ENCODE results near the gene DOCK1.
A peak's percentile ranks its signal among the peaks of the same experiment; 100 is the strongest.

The DOCK1 gene

DNA sequence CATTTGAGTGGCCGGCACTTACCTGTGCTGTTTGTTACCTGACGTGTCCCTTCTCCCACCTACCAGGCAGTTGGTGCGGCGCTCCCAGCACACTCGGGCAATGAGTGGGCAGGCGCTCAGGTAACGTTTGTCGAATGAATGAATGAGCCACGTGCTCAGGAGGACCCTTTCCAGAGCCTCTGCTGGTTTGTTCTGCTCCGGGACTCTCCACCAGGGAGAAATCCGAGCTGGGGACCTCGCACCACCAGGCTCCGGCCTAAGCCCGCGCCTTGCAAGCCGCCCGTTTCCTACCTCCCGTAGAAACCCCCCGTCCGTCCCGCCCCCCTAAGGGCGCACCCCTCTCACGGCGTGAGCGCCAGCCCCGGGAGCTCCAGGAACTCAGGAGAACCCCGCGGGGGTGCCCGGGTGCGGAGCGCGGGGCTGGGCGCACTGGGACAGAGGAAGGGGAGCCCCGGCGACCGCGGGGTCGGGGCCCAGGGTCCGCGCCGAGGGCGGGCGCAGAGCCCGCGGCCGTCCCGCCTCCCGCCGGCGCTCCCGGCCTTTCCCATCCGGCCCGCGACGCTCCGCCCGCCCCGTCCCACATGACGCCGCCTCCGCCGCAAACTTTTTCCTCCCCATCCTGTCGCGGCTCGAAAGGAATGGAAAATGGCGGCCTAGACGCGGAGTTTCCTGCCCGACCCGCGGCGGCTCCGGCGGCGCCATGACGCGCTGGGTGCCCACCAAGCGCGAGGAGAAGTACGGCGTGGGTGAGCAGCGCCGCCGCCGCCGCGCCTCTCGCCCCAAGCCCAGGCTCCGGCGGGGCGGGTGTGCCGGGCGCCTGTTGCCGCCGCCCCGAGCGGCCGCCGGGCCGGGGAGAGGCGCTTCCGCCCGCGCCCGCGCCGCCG lies at the start of gene DOCK1:
Gene DOCK1 (plus strand): TSS at position 611 of the 884 bp plus-strand sequence. CDS start 90 bp downstream, at position 701.
- Histone ChIP-seq H3K27me3 (ENCODE audit: control insufficient read depth in 1 of 2, insufficient read depth in 2 of 2, low read length in 2 of 2) (no peaks in the 10 kb centered on the region), H3K27ac (ENCODE audit: low read length) (no peak within 1 kb of the TSS), H3K4me3 (ENCODE audit: low read length in 2 of 2) (peak within 1 kb of the TSS; percentile 77 to 79), H3K9me3 (ENCODE audit: control insufficient read depth in 2 of 2, low read length in 2 of 2) (no peaks in the 10 kb centered on the region), H3K36me3 (ENCODE audit: control insufficient read depth in 2 of 2, insufficient read depth in 2 of 2, low read length in 2 of 2) (no peaks in the 10 kb centered on the region), H3K9ac (ENCODE audit: low read length in 2 of 2) (peak within 1 kb of the TSS; percentile 47 to 65), H3K4me1 (ENCODE audit: control insufficient read depth, insufficient read depth, low read length) (peaks cover 20% of the 10 kb centered on the region)

DNA sequence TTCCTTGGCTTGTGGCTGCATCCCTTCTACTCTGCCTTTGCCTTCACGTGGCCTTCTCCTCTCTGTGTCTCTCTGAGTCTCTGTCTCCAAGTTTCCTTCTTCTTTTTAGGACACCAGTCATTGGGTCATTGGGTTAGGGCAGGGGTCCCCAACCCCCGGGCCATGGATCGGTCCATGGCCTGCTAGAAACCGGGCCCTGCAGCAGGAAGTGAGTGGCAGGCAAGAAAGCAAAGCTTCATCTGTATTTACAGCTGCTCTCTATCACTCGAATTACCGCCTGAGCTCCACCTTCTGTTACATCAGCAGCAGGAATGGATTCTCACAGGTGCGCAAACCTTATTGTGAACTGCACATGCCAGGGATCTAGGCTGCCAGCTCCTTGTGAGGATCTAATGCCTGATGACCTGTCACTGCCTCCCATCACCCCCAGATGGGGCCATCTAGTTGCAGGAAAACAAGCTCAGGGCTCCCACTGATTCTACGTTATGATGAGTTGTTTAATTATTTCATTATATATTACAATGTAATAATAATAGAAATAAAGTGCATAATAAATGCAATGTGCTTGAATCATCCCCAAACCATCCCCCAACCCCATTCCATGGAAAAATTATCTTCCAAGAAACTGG lies 47.9 kb upstream of the DOCK1 start:
- no peak overlapping the region for H3K9ac ChIP-seq (ENCODE audit: low read length in 2 of 2)

DNA sequence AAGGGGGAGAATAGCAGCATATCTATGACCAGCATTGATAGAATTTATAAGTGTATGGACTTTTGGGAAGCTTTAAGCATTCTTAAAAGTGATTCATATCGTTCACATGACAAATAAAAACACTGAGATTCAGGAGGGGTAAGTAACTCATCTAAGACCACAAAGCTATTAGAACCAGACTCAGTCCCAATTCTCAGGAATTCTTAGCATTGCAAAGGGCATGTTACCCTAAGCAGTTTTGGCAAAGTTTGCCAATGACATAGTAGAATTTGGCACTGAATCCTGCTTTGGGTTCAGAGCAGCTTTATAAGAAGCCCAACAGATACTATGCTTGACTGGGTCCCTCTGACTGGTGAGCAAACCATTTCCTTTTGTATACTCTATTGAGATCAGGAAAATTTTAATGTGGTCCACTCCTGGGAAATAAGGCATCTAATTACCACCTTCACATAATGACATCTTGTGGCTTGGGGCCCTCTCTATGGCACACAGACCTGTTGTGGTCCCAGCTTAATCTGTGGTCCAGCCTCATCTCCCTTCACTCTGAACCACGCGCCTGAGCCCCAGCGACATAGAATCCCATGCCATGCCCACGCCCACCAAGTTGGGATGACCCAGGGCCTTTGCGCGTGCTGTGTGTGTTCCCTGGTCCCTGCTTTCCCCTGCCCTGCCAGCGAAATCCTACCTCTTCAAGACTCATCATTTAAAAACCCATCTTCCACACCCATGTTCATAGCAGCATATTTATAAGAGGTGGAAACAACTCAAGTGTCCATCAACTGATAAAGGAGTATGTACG lies 37.5 kb upstream of the DOCK1 start:
- Histone ChIP-seq H3K4me1 (ENCODE audit: control insufficient read depth, insufficient read depth, low read length) (no peaks in the 10 kb centered on the region), H3K36me3 (ENCODE audit: control insufficient read depth in 2 of 2, insufficient read depth in 2 of 2, low read length in 2 of 2) (no peaks in the 10 kb centered on the region), H3K4me3 (ENCODE audit: low read length in 2 of 2) (no peak overlapping the region), H3K9me3 (ENCODE audit: control insufficient read depth in 2 of 2, low read length in 2 of 2) (no peaks in the 10 kb centered on the region), H3K27ac (ENCODE audit: low read length) (no peak overlapping the region), H3K9ac (ENCODE audit: low read length in 2 of 2) (no peak overlapping the region), H3K27me3 (ENCODE audit: control insufficient read depth in 1 of 2, insufficient read depth in 2 of 2, low read length in 2 of 2) (peaks cover 0 to 2% of the 10 kb centered on the region in 2 donors)

More for the DNA sequence above, 47.9 kb upstream of the DOCK1 start:
- Histone ChIP-seq H3K4me3 (ENCODE audit: low read length in 2 of 2) (no peak overlapping the region), H3K36me3 (ENCODE audit: control insufficient read depth in 2 of 2, insufficient read depth in 2 of 2, low read length in 2 of 2) (no peaks in the 10 kb centered on the region), H3K4me1 (ENCODE audit: control insufficient read depth, insufficient read depth, low read length) (no peaks in the 10 kb centered on the region), H3K9me3 (ENCODE audit: control insufficient read depth in 2 of 2, low read length in 2 of 2) (peaks cover 5 to 8% of the 10 kb centered on the region in 2 donors), H3K27ac (ENCODE audit: low read length) (no peak overlapping the region), H3K27me3 (ENCODE audit: control insufficient read depth in 1 of 2, insufficient read depth in 2 of 2, low read length in 2 of 2) (no peaks in the 10 kb centered on the region)

DNA sequence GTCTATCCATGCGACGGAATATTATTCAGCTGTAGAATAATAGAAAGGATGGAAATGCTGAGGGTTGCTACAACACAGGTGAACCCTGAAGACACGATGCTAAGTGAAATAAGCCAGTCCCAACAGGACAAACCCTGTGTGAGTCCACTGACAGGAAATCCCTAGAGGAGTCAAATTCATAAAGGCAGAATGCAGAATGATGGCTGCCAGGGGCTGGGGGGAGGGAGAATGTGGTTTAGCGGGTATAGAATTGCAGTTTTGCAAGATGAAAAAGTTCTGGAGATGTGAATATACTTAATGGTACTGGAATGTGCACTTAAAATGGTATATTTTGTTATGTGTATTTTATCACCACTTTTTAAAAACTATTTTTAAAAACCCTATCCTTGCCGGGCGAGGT lies 36.9 kb upstream of the DOCK1 start:
- no peaks in the 10 kb centered on the region for H3K36me3 ChIP-seq (ENCODE audit: control insufficient read depth in 2 of 2, insufficient read depth in 2 of 2, low read length in 2 of 2)
- no peaks in the 10 kb centered on the region for H3K9me3 ChIP-seq (ENCODE audit: control insufficient read depth in 2 of 2, low read length in 2 of 2)
- peaks cover 0 to 2% of the 10 kb centered on the region in 2 donors for H3K27me3 ChIP-seq (ENCODE audit: control insufficient read depth in 1 of 2, insufficient read depth in 2 of 2, low read length in 2 of 2)
- no peaks in the 10 kb centered on the region for H3K4me1 ChIP-seq (ENCODE audit: control insufficient read depth, insufficient read depth, low read length)
- H3K9ac ChIP-seq (ENCODE audit: low read length in 2 of 2) = no peak overlapping the region
- no peak overlapping the region for H3K27ac ChIP-seq (ENCODE audit: low read length)
- H3K4me3 ChIP-seq (ENCODE audit: low read length in 2 of 2) = no peak overlapping the region

DNA sequence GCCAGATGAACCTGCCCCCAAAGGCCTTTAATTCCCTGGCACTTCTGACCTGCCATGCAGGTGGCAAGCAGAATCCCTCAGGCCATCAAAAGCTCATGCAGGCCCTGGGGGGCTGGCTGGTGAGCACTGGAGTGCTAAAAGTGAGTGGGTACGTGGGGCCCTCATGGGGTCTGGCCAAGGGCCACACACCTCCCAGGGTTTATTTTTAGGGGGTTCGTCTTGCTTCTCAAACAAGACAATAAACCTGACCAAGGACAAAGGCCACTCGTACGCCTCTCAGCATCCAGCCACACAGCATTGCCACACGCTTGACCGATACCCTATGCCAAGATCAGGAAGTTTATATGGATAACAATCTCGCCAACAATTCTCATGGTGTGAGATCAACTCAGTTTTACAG lies 33.1 kb upstream of the DOCK1 start:
- Histone ChIP-seq H3K27ac (ENCODE audit: low read length) (no peak overlapping the region), H3K27me3 (ENCODE audit: control insufficient read depth in 1 of 2, insufficient read depth in 2 of 2, low read length in 2 of 2) (peaks cover 0 to 5% of the 10 kb centered on the region in 2 donors), H3K4me3 (ENCODE audit: low read length in 2 of 2) (no peak overlapping the region), H3K36me3 (ENCODE audit: control insufficient read depth in 2 of 2, insufficient read depth in 2 of 2, low read length in 2 of 2) (no peaks in the 10 kb centered on the region), H3K9ac (ENCODE audit: low read length in 2 of 2) (no peak overlapping the region), H3K9me3 (ENCODE audit: control insufficient read depth in 2 of 2, low read length in 2 of 2) (no peaks in the 10 kb centered on the region), H3K4me1 (ENCODE audit: control insufficient read depth, insufficient read depth, low read length) (no peaks in the 10 kb centered on the region)

DNA sequence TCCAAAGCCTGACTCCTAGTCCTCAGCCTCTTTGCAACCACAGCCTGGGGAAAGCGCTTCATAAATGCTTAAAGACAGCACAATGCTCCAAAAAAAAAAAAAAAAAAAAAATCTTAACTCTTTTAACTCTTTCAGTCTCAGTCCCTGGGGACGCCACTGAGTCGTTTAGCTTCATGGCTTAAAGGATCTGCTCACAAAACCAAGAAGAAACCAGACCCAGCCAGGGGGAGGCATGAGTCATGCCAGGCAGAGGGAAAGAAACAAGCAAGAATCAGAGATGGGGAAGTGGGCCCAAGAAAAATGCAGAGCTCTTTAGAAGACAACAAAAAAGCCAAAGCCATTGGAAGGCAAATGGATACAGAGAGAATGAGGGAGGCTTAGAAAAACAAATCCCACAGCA lies 32.5 kb upstream of the DOCK1 start:
- no peaks in the 10 kb centered on the region for H3K36me3 ChIP-seq (ENCODE audit: control insufficient read depth in 2 of 2, insufficient read depth in 2 of 2, low read length in 2 of 2)
- peaks cover 0 to 5% of the 10 kb centered on the region in 2 donors for H3K27me3 ChIP-seq (ENCODE audit: control insufficient read depth in 1 of 2, insufficient read depth in 2 of 2, low read length in 2 of 2)
- no peak overlapping the region for H3K9ac ChIP-seq (ENCODE audit: low read length in 2 of 2)
- H3K4me1 ChIP-seq (ENCODE audit: control insufficient read depth, insufficient read depth, low read length) = no peaks in the 10 kb centered on the region
- H3K4me3 ChIP-seq (ENCODE audit: low read length in 2 of 2) = no peak overlapping the region
- no peak overlapping the region for H3K27ac ChIP-seq (ENCODE audit: low read length)
- no peaks in the 10 kb centered on the region for H3K9me3 ChIP-seq (ENCODE audit: control insufficient read depth in 2 of 2, low read length in 2 of 2)

DNA sequence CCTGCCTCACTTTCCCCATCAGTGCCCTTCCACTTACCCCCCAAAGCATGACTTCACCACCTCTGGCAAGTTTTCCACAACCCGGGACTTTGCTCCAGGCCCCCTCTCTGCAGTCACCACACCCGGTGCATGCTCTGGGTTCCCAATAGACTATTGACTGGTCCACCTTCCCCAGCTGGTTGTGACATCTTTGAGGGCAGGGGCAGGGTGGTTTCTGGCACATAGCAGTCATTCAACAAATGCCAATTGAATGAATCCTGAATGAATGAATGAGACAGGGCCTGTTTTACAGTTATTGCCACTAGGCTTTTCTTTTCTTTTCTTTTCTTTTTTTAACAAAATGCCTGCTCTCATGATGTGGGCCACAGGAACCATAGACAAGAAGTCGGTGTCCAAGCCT lies 28.8 kb upstream of the DOCK1 start:
- Histone ChIP-seq H3K9me3 (ENCODE audit: control insufficient read depth in 2 of 2, low read length in 2 of 2) (no peaks in the 10 kb centered on the region), H3K36me3 (ENCODE audit: control insufficient read depth in 2 of 2, insufficient read depth in 2 of 2, low read length in 2 of 2) (no peaks in the 10 kb centered on the region), H3K9ac (ENCODE audit: low read length in 2 of 2) (no peak overlapping the region), H3K27ac (ENCODE audit: low read length) (no peak overlapping the region), H3K27me3 (ENCODE audit: control insufficient read depth in 1 of 2, insufficient read depth in 2 of 2, low read length in 2 of 2) (peaks cover 0 to 5% of the 10 kb centered on the region in 2 donors), H3K4me3 (ENCODE audit: low read length in 2 of 2) (no peak overlapping the region), H3K4me1 (ENCODE audit: control insufficient read depth, insufficient read depth, low read length) (no peaks in the 10 kb centered on the region)

DNA sequence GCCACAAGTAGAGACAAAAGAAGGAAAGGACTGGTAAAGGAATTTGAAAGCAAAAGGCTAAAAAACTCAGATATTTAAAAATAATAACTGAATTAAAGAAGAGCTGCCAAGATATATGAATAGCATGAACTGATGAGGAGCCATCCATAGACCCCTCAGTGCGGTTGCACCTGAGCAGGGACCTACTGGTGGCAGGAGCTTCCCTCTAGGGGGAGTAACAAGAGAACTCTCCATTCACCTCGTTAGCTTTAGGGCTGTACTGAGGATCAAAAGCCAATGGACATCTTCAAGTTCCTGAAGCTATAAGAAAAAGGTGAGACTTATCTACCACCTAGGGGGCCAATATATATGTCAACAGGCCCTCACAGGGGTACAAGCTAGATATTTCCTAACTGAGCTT lies 27.8 kb upstream of the DOCK1 start:
- no peaks in the 10 kb centered on the region for H3K9me3 ChIP-seq (ENCODE audit: control insufficient read depth in 2 of 2, low read length in 2 of 2)
- no peak overlapping the region for H3K27ac ChIP-seq (ENCODE audit: low read length)
- no peaks in the 10 kb centered on the region for H3K36me3 ChIP-seq (ENCODE audit: control insufficient read depth in 2 of 2, insufficient read depth in 2 of 2, low read length in 2 of 2)
- H3K27me3 ChIP-seq (ENCODE audit: control insufficient read depth in 1 of 2, insufficient read depth in 2 of 2, low read length in 2 of 2) = peaks cover 0 to 5% of the 10 kb centered on the region in 2 donors
- no peak overlapping the region for H3K4me3 ChIP-seq (ENCODE audit: low read length in 2 of 2)
- no peak overlapping the region for H3K9ac ChIP-seq (ENCODE audit: low read length in 2 of 2)
- H3K4me1 ChIP-seq (ENCODE audit: control insufficient read depth, insufficient read depth, low read length) = no peaks in the 10 kb centered on the region

DNA sequence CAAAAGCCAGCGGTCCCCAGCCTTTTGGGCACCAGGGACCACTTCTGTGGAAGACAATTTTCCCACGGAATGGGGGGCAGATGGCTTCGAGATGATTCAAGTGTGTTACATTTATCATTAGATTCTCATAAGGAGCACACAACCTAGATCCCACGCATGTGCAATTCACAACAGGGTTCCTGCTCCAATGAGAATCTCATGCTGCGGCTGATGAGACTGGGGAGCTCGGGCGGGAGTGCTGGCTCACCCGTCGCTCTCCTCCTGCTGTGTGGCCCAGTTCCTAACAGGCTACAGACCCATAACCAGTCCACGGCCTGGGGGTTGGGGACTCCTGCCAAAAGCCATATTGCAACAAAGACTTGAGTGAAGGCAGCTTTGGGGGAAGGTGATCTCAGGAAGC lies 26.6 kb upstream of the DOCK1 start:
- Histone ChIP-seq H3K36me3 (ENCODE audit: control insufficient read depth in 2 of 2, insufficient read depth in 2 of 2, low read length in 2 of 2) (no peaks in the 10 kb centered on the region), H3K27ac (ENCODE audit: low read length) (no peak overlapping the region), H3K4me1 (ENCODE audit: control insufficient read depth, insufficient read depth, low read length) (no peaks in the 10 kb centered on the region), H3K27me3 (ENCODE audit: control insufficient read depth in 1 of 2, insufficient read depth in 2 of 2, low read length in 2 of 2) (peaks cover 0 to 5% of the 10 kb centered on the region in 2 donors), H3K4me3 (ENCODE audit: low read length in 2 of 2) (no peak overlapping the region), H3K9ac (ENCODE audit: low read length in 2 of 2) (no peak overlapping the region), H3K9me3 (ENCODE audit: control insufficient read depth in 2 of 2, low read length in 2 of 2) (no peaks in the 10 kb centered on the region)

DNA sequence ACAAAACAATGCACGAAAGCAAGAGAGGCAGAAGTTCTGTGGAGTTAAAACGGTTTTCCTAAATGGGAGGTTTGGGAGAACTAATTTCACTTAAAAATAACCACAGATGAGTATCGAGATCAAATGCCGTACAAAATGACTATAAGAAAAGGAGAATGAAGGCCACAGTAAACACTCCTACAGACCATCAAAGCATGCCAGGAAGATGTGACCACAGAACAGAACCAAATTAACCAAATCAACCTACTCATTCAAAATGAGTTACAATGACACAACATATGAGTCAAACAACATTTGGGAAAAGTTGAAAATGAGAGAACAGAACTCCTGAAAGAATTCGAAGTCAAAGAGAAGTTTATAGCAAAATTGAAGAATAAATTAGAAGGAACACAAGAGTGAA lies 24.3 kb upstream of the DOCK1 start:
- no peak overlapping the region for H3K27ac ChIP-seq (ENCODE audit: low read length)
- H3K36me3 ChIP-seq (ENCODE audit: control insufficient read depth in 2 of 2, insufficient read depth in 2 of 2, low read length in 2 of 2) = no peaks in the 10 kb centered on the region
- H3K27me3 ChIP-seq (ENCODE audit: control insufficient read depth in 1 of 2, insufficient read depth in 2 of 2, low read length in 2 of 2) = peaks cover 0 to 5% of the 10 kb centered on the region in 2 donors
- no peaks in the 10 kb centered on the region for H3K9me3 ChIP-seq (ENCODE audit: control insufficient read depth in 2 of 2, low read length in 2 of 2)
- no peak overlapping the region for H3K9ac ChIP-seq (ENCODE audit: low read length in 2 of 2)
- no peaks in the 10 kb centered on the region for H3K4me1 ChIP-seq (ENCODE audit: control insufficient read depth, insufficient read depth, low read length)
- no peak overlapping the region for H3K4me3 ChIP-seq (ENCODE audit: low read length in 2 of 2)
